HepG2 (cell line): ENCODE measurements around the gene PSMC3IP. TPM values are rescaled to one million over a fixed set of nuclear protein-coding genes. Genes with fewer than 3 reads are reported as not detected.

Source experiments
- ATAC-seq: fragments of 200-7000 bp; cut with Tn5 transposase; 3 replicates; pipeline ENCODE4 v1.9.1; 2020; ENCODE audit warnings: mild to moderate bottlenecking, moderate library complexity
- BruUV-seq: library from RNA; stranded (reverse); fragments of 400-500 nt; replicated peaks from 2 replicates; lab custom pipeline; 2021; lab: Mats Ljungman, UMichigan
- CTCF ChIA-PET: fragments of 300-600 bp; formaldehyde crosslinking; extraction: SDS; loops from one replicate; lab custom pipeline; 2021; ENCODE audit warnings: low total read pairs, inconsistent platforms, low intra/inter-chr PET ratio; lab: Yijun Ruan, JAX
- POLR2A ChIA-PET: fragments of 350-600 bp; sonication (Branson Sonifier 250); formaldehyde crosslinking; loops from one replicate; lab custom pipeline; 2020; ENCODE audit warnings: antibody characterized with exemption, inconsistent platforms; lab: Yijun Ruan, JAX
- DNase-seq: peaks from one replicate; pipeline ENCODE4 v3.0.0-alpha.2; 2015; ENCODE audit warnings: low spot score
- FAIRE-seq: peaks from 3 replicates; lab custom pipeline; 2011; peaks lifted over from hg19 to GRCh38; lab: Jason Lieb, UNC
- H2AFZ ChIP-seq: one replicate; pipeline ENCODE4 v1.6.1; 2011; ENCODE audit warnings: low read length, inconsistent platforms
- H3K27ac ChIP-seq: fragments of 300-600 bp; 3 replicates; pipeline ENCODE4 v1.8.0; 2011; ENCODE audit warnings: mixed run types, mild to moderate bottlenecking, mixed read lengths, low read length, inconsistent platforms; ENCODE audit not compliant: insufficient read depth; ENCODE audit errors: extremely low read length
- H3K27me3 ChIP-seq, 2 experiments: fragments of 200-600 bp in 1 of 2; 2 replicates in 1 of 2; 3 replicates in 1 of 2; pipeline versions ENCODE4 v1.6.0 to v1.8.0; 2011; ENCODE audit warnings: low read length in 2 of 2, mild to moderate bottlenecking in 2 of 2, moderate library complexity in 2 of 2, inconsistent platforms in 1 of 2; ENCODE audit not compliant: insufficient read depth in 2 of 2, control insufficient read depth in 1 of 2
- H3K36me3 ChIP-seq, 2 experiments: fragments of 200-600 bp in 1 of 2; replicated peaks in 1 of 2; 2 replicates in 1 of 2; 3 replicates in 1 of 2; pipeline versions ENCODE4 v1.5.1 to v1.8.0; 2011; ENCODE audit warnings: low read length in 2 of 2, inconsistent platforms in 1 of 2; ENCODE audit not compliant: insufficient read depth in 2 of 2, control insufficient read depth in 1 of 2
- H3K4me1 ChIP-seq: 2 replicates; pipeline ENCODE4 v1.5.1; 2012; ENCODE audit warnings: low read length, inconsistent platforms; ENCODE audit not compliant: insufficient read depth
- H3K4me2 ChIP-seq: 2 replicates; pipeline ENCODE4 v1.6.0; 2011; ENCODE audit warnings: low read depth, low read length, inconsistent platforms
- H3K4me3 ChIP-seq, 3 experiments: fragments of 200-600 bp in 1 of 3; sonication (generic), shearing (Covaris generic) in 1 of 3; replicated peaks in 1 of 3; 2 replicates each; pipeline ENCODE4 v1.5.1; 2011 to 2016; ENCODE audit warnings: low read length in 3 of 3, inconsistent platforms in 2 of 3, low read depth in 2 of 3, mild to moderate bottlenecking in 2 of 3, control low read depth in 1 of 3, mixed read lengths in 1 of 3; ENCODE audit not compliant: insufficient read depth in 1 of 3
- H3K79me2 ChIP-seq: one replicate; pipeline ENCODE4 v1.6.1; 2011; ENCODE audit warnings: low read length, inconsistent platforms; ENCODE audit not compliant: insufficient read depth
- H3K9ac ChIP-seq: 2 replicates; pipeline ENCODE4 v1.6.0; 2011; ENCODE audit warnings: mild to moderate bottlenecking, low read depth, low read length, inconsistent platforms; ENCODE audit not compliant: insufficient read depth
- H3K9me3 ChIP-seq: 2 replicates; pipeline ENCODE4 v1.5.1; 2012; ENCODE audit warnings: mild to moderate bottlenecking, low read length
- H4K20me1 ChIP-seq: 2 replicates; pipeline ENCODE4 v1.6.0; 2011; ENCODE audit warnings: inconsistent platforms, mild to moderate bottlenecking, low read length, moderate library complexity; ENCODE audit not compliant: insufficient read depth
- HES4 ChIP-seq: sonication (generic); formaldehyde crosslinking; IDR thresholded peaks from 2 replicates; pipeline ENCODE4 v1.9.0; 2021; ENCODE audit warnings: mild to moderate bottlenecking, missing genetic modification reagents, borderline replicate concordance
- MAF1 ChIP-seq: sonication (generic); formaldehyde crosslinking; IDR thresholded peaks from 2 replicates; pipeline ENCODE4 v1.5.0; 2020; ENCODE audit warnings: missing genetic modification reagents, borderline replicate concordance
- MTF2 ChIP-seq: sonication (generic); formaldehyde crosslinking; IDR thresholded peaks from 2 replicates; pipeline ENCODE4 v1.5.0; 2020; ENCODE audit warnings: missing genetic modification reagents, borderline replicate concordance
- NRL ChIP-seq: sonication (generic); formaldehyde crosslinking; IDR thresholded peaks from 2 replicates; pipeline ENCODE4 v1.5.0; 2020; ENCODE audit warnings: missing genetic modification reagents, mild to moderate bottlenecking, moderate library complexity, borderline replicate concordance
- SMAD3 ChIP-seq: sonication (generic); formaldehyde crosslinking; IDR thresholded peaks from 2 replicates; pipeline ENCODE4 v1.4.0; 2020; ENCODE audit warnings: missing genetic modification reagents
- SP140L ChIP-seq: sonication (generic); formaldehyde crosslinking; IDR thresholded peaks from 2 replicates; pipeline ENCODE4 v1.4.0; 2020; ENCODE audit warnings: missing genetic modification reagents, borderline replicate concordance
- ZNF17 ChIP-seq: sonication (generic); formaldehyde crosslinking; IDR thresholded peaks from 2 replicates; pipeline ENCODE4 v1.5.0; 2020; ENCODE audit warnings: mild to moderate bottlenecking, missing genetic modification reagents
- ZNF331 ChIP-seq: sonication (generic); formaldehyde crosslinking; IDR thresholded peaks from 2 replicates; pipeline ENCODE4 v1.4.0; 2020; ENCODE audit warnings: missing genetic modification reagents
- ZNF562 ChIP-seq: sonication (generic); formaldehyde crosslinking; IDR thresholded peaks from 2 replicates; pipeline ENCODE4 v1.8.0; 2022; ENCODE audit warnings: missing genetic modification reagents, borderline replicate concordance
- ZSCAN22 ChIP-seq: sonication (generic); formaldehyde crosslinking; IDR thresholded peaks from 2 replicates; pipeline ENCODE4 v1.4.0; 2020; ENCODE audit warnings: mild to moderate bottlenecking, missing genetic modification reagents
- WGBS: methylation state at CpG from one replicate; pipeline ENCODE4 v1.1.6; 2017; ENCODE audit warnings: low lambda C conversion rate; 5-methylcytosine and 5-hydroxymethylcytosine counted together
- in situ Hi-C: cut with HindIII; loops from 2 replicates; pipeline ENCODE4 v1.10.0; 2017; ENCODE audit warnings: low pct_unique_long_range_greater_than_20kb; ENCODE audit not compliant: extremely low pct_ligation_motif_present
- intact Hi-C: fragments of 100-400 bp; cut with micrococcal nuclease; formaldehyde crosslinking; loops from one replicate; pipeline ENCODE4 v1.10.0; 2022; ENCODE audit not compliant: unreplicated experiment
- polyA plus RNA-seq, 8 experiments: library from polyadenylated mRNA; depleted of rRNA in 3 of 8; stranded (reverse) in 7 of 8; unstranded in 1 of 8; fragments of >200 nt; fragmentation: Illumina TruSeq in 4 of 8; extraction: Trizol in 4 of 8; gene quantifications; 2 replicates each; pipeline versions ENCODE4 v1.2.1 to v1.2.3, GENCODE V29; 2011 to 2016; ENCODE audit warnings: low read depth in 4 of 8, missing spikeins in 1 of 8, mixed read lengths in 1 of 8; ENCODE audit not compliant: insufficient read depth in 1 of 8
- total RNA-seq, 5 experiments: library from RNA; depleted of rRNA; stranded (reverse); fragments of >200 nt; fragmentation: Illumina TruSeq; extraction: Trizol; gene quantifications; 2 replicates each; pipeline ENCODE4 v1.2.3, GENCODE V29; 2016; ENCODE audit warnings: low read depth in 1 of 5
- TF ChIP-seq, protein P1 (sequence below): sonication (generic); formaldehyde crosslinking; IDR thresholded peaks from 2 replicates; pipeline ENCODE4 v1.4.0; 2020; ENCODE audit warnings: missing genetic modification reagents
- TF ChIP-seq, protein P2 (sequence below): sonication (generic); formaldehyde crosslinking; IDR thresholded peaks from 2 replicates; pipeline ENCODE4 v1.4.0; 2020; ENCODE audit warnings: missing genetic modification reagents; ENCODE audit errors: not compliant biosample characterization
- TF ChIP-seq, protein P3 (sequence below): sonication (generic); formaldehyde crosslinking; IDR thresholded peaks from 2 replicates; pipeline ENCODE4 v1.5.0; 2020; ENCODE audit warnings: missing genetic modification reagents, mild to moderate bottlenecking, borderline replicate concordance

Gene PSMC3IP
- total and polyA plus RNA-seq, 2 of the 13 experiments (the other 11 are each of a cell fraction or from before 2014, with no cell fraction given), result 6.5 to 22.4 TPM

DNA sequence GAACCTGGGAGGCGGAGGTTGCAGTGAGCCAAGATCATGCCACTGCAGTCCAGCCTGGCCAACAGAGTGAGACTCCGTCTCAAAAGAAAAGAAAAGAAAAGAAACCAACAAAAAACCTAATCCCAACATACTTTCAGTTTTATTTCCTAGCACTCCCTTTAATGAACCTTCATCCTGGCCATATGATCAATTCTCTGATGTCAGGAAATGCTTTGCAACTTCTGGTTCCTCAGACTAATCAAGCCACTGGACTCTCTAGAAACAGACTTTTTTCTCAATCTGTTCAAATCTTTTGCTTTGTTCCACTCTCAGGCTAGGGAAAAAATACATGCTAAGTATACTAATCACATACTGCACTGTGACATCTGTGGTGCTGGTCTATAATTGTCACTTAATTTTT, 13.4 kb upstream of the PSMC3IP start (continued):
- TF ChIP-seq, protein P1, sequence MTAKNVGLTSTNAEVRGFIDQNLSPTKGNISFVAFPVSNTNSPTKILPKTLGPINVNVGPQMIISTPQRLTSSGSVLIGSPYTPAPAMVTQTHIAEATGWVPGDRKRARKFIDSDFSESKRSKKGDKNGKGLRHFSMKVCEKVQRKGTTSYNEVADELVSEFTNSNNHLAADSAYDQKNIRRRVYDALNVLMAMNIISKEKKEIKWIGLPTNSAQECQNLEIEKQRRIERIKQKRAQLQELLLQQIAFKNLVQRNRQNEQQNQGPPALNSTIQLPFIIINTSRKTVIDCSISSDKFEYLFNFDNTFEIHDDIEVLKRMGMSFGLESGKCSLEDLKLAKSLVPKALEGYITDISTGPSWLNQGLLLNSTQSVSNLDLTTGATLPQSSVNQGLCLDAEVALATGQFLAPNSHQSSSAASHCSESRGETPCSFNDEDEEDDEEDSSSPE (CRISPR knock-in tag), result no peak
- TF ChIP-seq, protein P2, sequence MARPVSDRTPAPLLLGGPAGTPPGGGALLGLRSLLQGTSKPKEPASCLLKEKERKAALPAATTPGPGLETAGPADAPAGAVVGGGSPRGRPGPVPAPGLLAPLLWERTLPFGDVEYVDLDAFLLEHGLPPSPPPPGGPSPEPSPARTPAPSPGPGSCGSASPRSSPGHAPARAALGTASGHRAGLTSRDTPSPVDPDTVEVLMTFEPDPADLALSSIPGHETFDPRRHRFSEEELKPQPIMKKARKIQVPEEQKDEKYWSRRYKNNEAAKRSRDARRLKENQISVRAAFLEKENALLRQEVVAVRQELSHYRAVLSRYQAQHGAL (CRISPR knock-in tag), result no peak
- TF ChIP-seq MTF2 (CRISPR knock-in tag) (no peak), ZNF17 (no peak), NRL (CRISPR knock-in tag) (no peak), ZNF562 (no peak)

DNA sequence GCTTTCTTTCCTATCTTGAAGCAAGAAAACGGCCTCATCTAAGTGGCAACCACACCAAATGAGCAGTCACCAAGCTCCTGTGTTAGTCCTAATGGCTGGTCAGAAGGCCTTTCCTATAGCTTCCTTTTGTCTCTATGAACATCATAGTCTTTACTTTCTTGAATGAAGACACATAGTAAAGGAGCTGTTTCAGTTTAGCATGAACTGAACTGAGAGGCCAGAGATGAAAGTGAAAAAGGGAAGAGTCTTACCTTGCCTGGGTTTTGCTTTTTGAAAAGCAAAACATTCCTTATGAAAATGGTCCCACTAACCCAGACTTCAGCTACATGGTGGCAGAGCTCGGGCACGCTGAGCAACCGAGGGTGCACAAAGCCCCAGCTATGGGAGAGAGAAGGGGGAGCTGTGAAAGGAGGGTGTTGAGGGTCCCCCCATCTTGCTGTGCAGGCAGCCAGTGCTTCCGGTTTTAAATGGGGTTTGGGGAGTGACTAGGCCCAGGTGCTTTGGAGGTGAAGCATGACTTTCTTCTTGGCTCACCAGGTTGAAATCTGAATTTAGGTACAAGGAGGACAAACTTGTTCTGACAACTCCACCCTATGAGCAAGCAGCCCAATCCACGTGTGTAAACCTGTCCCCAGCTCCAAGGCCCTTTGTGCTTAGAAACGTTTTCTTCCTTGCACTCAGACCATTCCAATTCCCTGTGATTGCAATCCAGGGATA, 9.1 kb upstream of the PSMC3IP start:
- ATAC-seq, result no peak
- H3K4me3 ChIP-seq, result no peak overlapping the region
- no peaks in the 10 kb centered on the region for H3K27me3 ChIP-seq
- no peak overlapping the region for H3K27ac ChIP-seq
- no peak for FAIRE-seq
- TF ChIP-seq SMAD3 (CRISPR knock-in tag) (no peak), MAF1 (no peak), ZNF331 (CRISPR knock-in tag) (no peak), HES4 (CRISPR knock-in tag) (no peak), ZSCAN22 (no peak), SP140L (CRISPR knock-in tag) (no peak)
- TF ChIP-seq, protein P3, sequence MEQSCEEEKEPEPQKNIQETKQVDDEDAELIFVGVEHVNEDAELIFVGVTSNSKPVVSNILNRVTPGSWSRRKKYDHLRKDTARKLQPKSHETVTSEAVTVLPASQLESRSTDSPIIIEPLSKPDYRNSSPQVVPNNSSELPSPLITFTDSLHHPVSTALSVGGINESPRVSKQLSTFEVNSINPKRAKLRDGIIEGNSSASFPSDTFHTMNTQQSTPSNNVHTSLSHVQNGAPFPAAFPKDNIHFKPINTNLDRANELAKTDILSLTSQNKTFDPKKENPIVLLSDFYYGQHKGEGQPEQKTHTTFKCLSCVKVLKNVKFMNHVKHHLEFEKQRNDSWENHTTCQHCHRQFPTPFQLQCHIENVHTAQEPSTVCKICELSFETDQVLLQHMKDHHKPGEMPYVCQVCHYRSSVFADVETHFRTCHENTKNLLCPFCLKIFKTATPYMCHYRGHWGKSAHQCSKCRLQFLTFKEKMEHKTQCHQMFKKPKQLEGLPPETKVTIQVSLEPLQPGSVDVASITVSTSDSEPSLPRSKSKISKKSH (CRISPR knock-in tag), result no peak
- TF ChIP-seq, all 625 proteins: peak for 0
- Histone ChIP-seq H4K20me1 (no peaks in the 10 kb centered on the region), H3K36me3 (peaks cover 51 to 96% of the 10 kb centered on the region in 2 experiments), H3K79me2 (no peaks in the 10 kb centered on the region), H3K4me2 (no peak overlapping the region), H3K9ac (no peak overlapping the region), H3K4me1 (no peaks in the 10 kb centered on the region), H2AFZ (no peak overlapping the region), H3K9me3 (no peaks in the 10 kb centered on the region)
- WGBS, result 94% methylated on average over 7 of the region's 7 CpGs
- ChIA-PET POLR2A (interaction anchor here (1.1 kb wide), 1 partner anchor 23 kb away, joined by 3 read pairs; the partner anchor contains the start of genes RETREG3 and TUBG1), CTCF (no interaction called here)
- in situ Hi-C loops (no loop called here), intact Hi-C loops (no loop called here)
- no peak for DNase-seq
- BruUV-seq, result no TSS peak
